D721Med (cell line): ENCODE results near the gene ANXA3.

Experiments used
- DNase-seq: peaks from one replicate; pipeline ENCODE4 v3.0.0; 2011; ENCODE audit warnings: low spot score; ENCODE audit not compliant: insufficient read length
- FAIRE-seq: peaks from 2 replicates; lab custom pipeline; 2011; peaks lifted over from hg19 to GRCh38; lab: Jason Lieb, UNC
- TF ChIP-seq, protein P1 (sequence below): IDR thresholded peaks from 2 replicates; pipeline ENCODE4 v1.5.1; 2012; ENCODE audit warnings: mild to moderate bottlenecking, control low read depth; ENCODE audit not compliant: insufficient read depth; ENCODE audit errors: missing control alignments

ANXA3 gene

DNA sequence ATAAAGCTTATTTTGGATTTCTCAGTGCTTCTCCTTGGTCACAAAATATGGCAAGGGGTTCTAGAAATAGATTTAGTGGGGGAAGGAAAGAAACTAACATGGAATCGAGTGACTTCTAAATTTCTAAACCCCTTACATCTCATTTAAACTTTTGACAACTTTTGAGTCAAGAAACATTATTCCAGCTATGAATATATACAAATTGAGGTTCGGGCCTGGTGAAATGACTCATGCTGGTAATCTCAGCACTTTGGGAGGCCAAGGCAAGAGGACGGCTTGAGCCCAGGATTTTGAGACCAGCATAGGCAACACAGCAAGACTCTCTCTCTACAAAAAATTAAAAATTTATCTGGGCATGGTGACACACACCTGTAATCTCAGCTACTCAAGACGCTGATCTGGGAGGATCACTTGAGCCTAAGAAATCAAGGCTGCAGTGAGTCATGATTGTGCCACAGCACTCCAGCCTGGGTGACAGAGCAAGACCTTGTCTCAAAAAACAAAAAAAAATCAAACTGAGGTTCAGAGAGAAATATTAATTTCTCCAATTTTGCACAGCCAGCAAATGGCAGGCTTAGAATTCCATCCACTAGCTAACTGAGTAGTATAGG lies 99.8 kb downstream of the ANXA3 start:
- DNase-seq (no peak), FAIRE-seq (no peak)
- TF ChIP-seq, protein P1, sequence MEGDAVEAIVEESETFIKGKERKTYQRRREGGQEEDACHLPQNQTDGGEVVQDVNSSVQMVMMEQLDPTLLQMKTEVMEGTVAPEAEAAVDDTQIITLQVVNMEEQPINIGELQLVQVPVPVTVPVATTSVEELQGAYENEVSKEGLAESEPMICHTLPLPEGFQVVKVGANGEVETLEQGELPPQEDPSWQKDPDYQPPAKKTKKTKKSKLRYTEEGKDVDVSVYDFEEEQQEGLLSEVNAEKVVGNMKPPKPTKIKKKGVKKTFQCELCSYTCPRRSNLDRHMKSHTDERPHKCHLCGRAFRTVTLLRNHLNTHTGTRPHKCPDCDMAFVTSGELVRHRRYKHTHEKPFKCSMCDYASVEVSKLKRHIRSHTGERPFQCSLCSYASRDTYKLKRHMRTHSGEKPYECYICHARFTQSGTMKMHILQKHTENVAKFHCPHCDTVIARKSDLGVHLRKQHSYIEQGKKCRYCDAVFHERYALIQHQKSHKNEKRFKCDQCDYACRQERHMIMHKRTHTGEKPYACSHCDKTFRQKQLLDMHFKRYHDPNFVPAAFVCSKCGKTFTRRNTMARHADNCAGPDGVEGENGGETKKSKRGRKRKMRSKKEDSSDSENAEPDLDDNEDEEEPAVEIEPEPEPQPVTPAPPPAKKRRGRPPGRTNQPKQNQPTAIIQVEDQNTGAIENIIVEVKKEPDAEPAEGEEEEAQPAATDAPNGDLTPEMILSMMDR = no peak

- no peak for DNase-seq
- FAIRE-seq = no peak
- TF ChIP-seq, protein P1 = no peak
Observed at GRCh38 chr4:78652282-78652876, 100.8 kb downstream of the ANXA3 start.

GRCh38 chr4:78653655-78654054 lies 102.1 kb downstream of the ANXA3 start:
- FAIRE-seq = no peak
- TF ChIP-seq, protein P1 = no peak
- no peak for DNase-seq

GRCh38 chr4:78654807-78655206 lies 103.2 kb downstream of the ANXA3 start:
- TF ChIP-seq, protein P1 = no peak
- FAIRE-seq (no peak), DNase-seq (no peak)

GRCh38 chr4:78656968-78657445 lies 105.4 kb downstream of the ANXA3 start:
- TF ChIP-seq, protein P1 = no peak
- DNase-seq = no peak
- FAIRE-seq = no peak

GRCh38 chr4:78659264-78659663 lies 107.7 kb downstream of the ANXA3 start:
- TF ChIP-seq, protein P1 = no peak
- FAIRE-seq (no peak), DNase-seq (no peak)

GRCh38 chr4:78659665-78660064 lies 108.1 kb downstream of the ANXA3 start:
- DNase-seq (no peak), FAIRE-seq (no peak)
- TF ChIP-seq, protein P1 = no peak
